OCI-M2 (cell line): ENCODE results near the gene EIF4A3.

Experiments
- DNase-seq: peaks from one replicate; lab custom pipeline; 2025; ENCODE audit not compliant: unreplicated experiment; lab: John Stamatoyannopoulos, UW

Gene EIF4A3

GRCh38 chr17:80138856-80139426 lies 8.0 kb downstream of the EIF4A3 start:
- DNase-seq: no peak

- no peak for DNase-seq
Measured at GRCh38 chr17:80137131-80137530, 9.8 kb downstream of the EIF4A3 start.

DNA sequence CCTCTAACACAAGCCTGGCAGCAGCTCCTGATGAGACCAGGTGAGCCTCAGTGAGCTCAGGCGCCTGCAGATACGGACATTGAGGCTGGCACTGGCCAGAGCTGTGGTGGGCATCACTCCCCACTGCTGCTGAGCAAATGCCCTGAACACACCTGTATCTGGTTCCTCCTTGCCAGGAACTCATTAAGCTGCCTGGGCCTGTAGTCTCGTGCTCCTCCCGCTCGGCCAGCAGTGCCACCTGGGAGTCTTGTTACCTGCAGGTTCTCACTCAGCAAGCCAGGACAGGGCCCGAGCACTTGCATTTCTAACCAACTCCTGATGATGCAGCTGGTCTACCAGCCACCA lies 13.3 kb downstream of the EIF4A3 start:
- no peak for DNase-seq

GRCh38 chr17:80132906-80133625 lies 13.9 kb downstream of the EIF4A3 start:
- no peak for DNase-seq

- no peak for DNase-seq
Measured at GRCh38 chr17:80130992-80131391, 15.9 kb downstream of the EIF4A3 start.

DNA sequence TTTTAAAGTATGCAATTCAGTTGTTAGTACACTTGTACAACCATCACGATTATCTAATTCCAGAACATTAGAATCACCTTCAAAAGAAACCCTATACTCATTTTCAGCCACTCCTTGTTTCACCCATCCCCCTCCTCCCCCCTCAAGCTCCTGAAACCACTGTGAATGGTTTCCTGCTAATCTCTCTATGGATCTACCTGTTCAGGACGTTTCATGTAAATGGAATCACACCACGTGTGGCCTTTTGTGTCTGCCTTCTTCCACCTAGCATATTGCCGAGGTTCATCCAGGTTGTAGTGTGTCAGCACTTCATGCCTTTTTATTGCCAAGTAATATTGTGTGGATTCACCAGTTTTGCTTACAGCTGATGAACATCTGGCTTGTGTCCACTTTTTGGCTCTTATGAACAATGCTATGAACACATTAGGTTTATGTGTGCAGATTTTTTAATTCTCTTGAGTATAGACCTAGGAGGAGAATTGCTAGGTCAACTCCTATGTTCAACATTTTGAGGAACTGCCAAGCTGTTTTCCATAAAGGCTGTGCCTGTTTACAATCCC lies 17.8 kb downstream of the EIF4A3 start:
- no peak for DNase-seq

- no peak for DNase-seq
Measured at GRCh38 chr17:80126449-80126715, 20.5 kb downstream of the EIF4A3 start.

DNA sequence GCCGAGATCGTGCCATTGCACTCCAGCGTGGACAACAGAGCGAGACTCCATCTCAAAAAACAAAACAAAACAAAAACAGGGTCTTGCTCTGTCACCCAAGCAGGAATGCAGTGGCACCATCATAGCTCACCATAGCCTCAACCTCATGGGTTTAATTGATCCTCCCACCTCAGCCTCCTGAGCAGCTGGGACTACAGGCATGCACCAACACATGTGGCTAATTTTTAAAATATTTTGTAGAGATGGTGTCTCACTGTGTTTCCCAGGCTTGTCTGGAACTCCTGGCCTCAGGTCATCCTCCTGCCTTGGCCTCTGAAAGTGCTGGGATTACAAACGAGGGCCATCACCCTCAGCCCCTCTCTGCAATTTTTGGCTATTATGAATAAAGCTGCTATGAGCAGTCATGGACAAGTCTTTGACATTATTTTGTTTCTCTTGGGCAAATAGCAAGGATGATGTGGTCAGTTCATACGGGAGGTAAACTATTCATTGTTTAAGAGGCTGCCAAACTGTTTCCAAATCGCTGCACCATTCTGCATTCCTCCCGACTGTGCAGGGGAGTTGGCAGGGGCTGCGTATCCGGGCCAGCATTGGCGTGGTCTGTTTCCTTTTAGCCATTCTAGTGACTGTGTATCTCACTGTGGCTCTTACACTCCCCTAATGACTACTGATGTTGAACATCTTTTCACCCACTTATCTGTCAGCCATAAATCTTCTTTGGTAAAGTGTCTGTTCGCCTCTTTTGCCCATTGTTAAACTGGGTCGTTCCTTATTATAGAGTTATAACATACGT lies 21.1 kb downstream of the EIF4A3 start:
- no peak for DNase-seq

GRCh38 chr17:80124351-80124981 lies 22.5 kb downstream of the EIF4A3 start:
- DNase-seq: no peak

DNA sequence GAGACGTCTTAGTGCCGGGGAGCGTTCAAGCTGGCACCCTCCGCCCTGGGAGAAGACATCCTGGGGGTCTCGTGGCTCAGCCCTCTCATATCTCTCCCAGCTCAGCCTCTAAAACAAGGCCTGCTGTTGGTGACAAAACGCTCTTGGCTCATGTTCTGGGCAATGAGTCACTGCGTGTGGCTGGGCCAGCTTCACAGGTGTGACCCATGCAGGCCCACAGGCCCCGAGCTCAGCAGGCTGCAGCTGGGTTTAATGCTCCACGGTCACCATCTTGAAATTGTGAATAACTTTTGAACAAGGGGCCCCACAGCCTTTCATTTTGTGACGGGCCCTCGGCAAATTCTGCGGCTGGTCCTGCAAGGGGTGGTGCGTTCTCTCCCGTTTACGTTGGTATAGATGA lies 23.1 kb downstream of the EIF4A3 start:
- no peak for DNase-seq

GRCh38 chr17:80122926-80123505 lies 23.9 kb downstream of the EIF4A3 start:
- no peak for DNase-seq

GRCh38 chr17:80122026-80122575 lies 24.8 kb downstream of the EIF4A3 start:
- DNase-seq: no peak

- DNase-seq: no peak
Measured at GRCh38 chr17:80119839-80120238, 27.1 kb downstream of the EIF4A3 start.

GRCh38 chr17:80119271-80119791 lies 27.6 kb downstream of the EIF4A3 start:
- DNase-seq: no peak

DNA sequence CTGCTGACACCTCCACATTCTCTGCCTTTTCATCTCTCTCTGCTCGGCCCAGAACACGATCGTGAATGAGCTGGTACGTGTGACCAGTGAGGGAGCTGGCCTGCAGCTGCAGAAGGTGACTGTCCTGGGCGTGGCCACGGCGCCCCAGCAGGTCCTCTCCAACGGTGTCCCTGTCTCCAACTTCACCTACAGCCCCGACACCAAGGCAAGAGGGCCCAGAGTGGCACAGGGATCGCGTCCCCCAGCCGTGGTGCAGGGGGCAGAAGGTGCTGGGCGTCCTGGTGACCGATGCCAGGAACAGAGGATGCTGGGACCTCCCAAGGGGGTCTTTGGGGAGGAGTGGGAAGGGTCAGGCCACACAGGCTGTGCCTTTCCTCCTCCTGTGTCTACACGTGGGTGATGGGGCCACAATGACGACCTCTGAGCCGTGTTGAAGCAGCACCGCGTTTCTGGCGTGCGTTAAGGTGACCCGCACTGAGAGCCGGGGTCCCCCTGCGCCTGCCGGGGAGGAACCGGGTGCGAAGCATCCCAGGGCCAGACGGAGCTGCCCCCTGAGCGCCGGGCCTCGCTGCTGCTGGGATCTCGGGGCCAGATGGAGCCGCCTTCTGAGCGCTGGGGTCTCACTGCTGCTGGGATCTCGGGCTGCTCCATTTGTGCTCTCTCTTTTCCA lies 28.2 kb downstream of the EIF4A3 start:
- no peak for DNase-seq

GRCh38 chr17:80117491-80118401 lies 29.2 kb downstream of the EIF4A3 start:
- no peak for DNase-seq

GRCh38 chr17:80116921-80117380 lies 30.0 kb downstream of the EIF4A3 start:
- no peak for DNase-seq

DNA sequence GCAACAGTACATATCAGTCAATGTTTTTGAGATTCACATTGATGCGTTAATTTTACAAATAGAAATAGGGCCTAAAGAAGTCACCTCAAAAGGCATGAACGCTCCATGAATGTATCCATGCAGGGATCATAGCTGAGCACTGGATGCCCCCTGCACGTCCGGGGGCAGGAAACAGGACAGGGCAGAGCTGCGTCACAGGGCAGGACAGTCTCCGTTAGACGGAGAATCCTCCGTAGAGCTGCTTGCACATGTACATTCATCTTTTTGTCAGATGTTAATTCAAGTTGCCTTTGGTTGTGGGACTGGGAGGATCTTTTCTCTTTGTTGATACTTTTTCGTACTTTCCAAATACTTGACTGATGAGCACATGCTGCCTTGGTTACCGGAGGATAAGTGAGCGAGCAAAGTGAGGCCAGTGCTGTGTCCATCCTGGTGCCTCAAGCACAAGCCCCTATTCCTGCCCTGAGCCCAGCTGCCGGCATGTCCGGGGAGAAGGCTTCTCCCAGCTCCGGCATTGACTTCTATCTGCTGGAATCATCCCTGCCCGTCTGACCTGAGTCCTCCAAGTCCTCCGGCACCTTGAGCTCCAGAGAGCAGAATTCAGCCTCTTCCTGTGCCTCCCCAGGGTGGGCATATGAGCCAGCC lies 30.5 kb downstream of the EIF4A3 start:
- DNase-seq: no peak

GRCh38 chr17:80115159-80115558 lies 31.8 kb downstream of the EIF4A3 start:
- DNase-seq: no peak
